ENCODE measurements around the gene IRF4.

Gene IRF4

GRCh38 chr6:381742-382461 lies 9.7 kb upstream of the IRF4 start:
- no peak for DNase-seq (ENCODE audit: low read depth, low spot score)

- DNase-seq (ENCODE audit: low read depth, low spot score), result no peak
These were observed 8.4 kb upstream of the IRF4 start for GRCh38 chr6:382883-383810.

- DNase-seq (ENCODE audit: low read depth, low spot score), result no peak
These were observed 7.7 kb upstream of the IRF4 start for GRCh38 chr6:383856-384255.

DNA sequence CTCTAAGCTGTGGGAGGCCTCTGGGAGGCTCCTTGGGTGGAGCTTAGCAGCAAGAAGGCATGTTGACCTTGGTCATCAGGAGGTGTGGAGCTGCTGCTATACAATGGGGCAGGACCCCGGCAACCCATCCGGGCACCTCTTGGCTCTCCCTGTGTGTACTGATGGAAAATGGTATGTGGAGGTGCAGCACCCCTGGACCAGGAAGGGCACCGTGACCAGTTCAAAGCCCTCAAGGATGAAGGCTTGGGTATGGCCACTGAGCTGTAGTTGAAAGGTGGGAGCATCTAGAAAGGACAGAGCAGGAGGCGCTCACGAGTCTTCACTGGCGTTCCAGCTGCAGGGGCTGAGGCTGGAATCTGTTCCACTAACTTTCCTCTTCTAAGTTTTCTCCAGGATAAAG lies 6.7 kb upstream of the IRF4 start:
- no peak for DNase-seq (ENCODE audit: low read depth, low spot score)

- no peak for DNase-seq (ENCODE audit: low read depth, low spot score)
These were observed 5.9 kb upstream of the IRF4 start for GRCh38 chr6:385614-386013.

- no peak for DNase-seq (ENCODE audit: low read depth, low spot score)
These were observed 4.8 kb upstream of the IRF4 start for GRCh38 chr6:386688-387266.

DNA sequence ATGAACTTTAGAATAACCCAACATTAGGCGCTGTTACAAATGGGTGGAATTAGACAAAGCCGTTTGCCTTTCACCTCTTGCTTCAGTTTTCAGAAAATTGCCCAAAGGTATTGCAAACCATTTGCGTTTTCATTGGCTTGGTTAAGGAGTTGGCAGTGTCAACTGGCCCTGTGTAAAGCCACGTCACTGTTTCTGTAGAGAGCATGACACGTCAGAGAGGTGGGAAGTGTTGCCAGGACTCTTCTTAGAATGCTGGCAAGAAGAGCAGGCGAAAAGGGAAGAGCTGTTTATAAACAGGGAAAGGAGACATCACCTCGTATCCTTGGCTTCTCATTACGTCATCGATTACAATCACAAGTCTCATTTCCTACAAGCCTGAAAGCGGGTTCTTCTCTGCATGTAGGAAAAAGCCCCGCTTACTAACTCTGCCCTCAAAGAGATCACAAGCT lies 4.2 kb upstream of the IRF4 start:
- no peak for DNase-seq (ENCODE audit: low read depth, low spot score)

DNA sequence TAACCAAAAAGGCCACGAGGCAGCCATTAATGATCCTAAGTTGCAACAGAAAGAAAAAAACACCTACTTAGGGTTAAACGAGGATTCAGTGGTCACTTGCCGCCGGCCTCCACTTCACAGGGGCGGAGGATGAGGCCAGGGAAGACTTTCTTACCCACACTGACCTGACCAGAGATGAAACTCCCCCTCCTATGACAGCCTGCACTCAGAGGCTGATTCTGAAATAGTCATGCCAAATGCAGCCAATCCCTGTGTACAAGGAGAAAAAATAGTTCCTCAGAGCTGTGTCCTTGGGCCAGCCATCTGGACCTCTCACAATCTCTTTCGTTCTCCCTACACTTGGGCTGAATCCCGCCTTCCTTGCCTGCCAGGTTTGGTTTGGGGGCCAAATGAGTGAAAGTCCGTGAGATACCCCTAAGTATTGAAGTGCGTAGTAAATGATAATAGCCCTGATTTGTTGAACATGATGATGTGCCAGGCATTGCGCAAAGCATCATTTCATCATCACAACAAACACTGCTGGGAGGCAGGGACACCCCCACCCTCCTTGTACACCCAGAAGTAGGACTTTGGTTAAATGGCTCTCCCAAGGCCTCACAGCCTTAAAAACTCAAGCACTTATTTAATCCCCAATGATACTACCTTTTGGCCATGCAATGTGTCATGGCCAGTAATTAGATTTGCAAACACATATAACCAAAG lies 3.2 kb upstream of the IRF4 start:
- no peak for DNase-seq (ENCODE audit: low read depth, low spot score)

GRCh38 chr6:389143-389542 lies 2.4 kb upstream of the IRF4 start:
- no peak for DNase-seq (ENCODE audit: low read depth, low spot score)

DNA sequence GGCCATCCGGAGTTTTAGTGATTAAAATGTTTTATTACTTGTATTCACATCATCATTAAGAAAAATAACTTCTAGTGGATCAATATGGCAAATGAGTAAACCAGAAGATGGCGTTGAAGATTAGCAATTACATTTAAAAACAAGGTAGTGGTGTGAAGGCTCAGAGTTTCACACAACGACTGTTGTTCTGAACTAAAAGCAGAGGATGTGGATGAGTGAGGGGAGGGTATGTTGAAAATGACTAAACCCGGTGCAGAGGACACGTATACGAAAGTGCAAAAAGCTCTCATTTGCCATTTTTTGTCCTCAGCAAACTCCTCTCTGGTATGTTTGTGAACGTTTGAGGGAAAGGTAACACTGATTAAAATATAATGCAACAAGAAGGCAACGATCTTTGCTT lies 1.9 kb upstream of the IRF4 start:
- DNase-seq (ENCODE audit: low read depth, low spot score), result no peak

DNA sequence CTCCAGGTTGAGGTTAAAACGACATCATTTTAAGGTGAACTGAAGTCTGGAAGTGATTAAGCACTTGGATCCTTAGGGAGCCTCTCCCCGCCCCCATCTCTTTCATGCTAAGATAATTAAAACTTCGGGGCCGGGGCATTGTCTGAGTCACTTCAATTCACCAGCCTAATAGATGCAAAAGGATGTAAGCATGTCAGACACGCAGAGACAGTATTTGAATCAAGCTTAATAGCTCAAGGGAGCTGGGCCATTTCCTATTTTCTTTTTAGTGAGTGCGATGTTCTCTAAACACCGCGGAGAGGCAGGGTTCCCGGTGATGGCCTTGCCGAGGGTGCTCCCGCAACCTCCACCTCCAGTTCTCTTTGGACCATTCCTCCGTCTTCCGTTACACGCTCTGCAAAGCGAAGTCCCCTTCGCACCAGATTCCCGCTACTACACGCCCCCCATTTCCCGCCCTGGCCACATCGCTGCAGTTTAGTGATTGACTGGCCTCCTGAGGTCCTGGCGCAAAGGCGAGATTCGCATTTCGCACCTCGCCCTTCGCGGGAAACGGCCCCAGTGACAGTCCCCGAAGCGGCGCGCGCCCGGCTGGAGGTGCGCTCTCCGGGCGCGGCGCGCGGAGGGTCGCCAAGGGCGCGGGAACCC lies 516 bp upstream of the IRF4 start:
- no peak for DNase-seq (ENCODE audit: low read depth, low spot score)

DNA sequence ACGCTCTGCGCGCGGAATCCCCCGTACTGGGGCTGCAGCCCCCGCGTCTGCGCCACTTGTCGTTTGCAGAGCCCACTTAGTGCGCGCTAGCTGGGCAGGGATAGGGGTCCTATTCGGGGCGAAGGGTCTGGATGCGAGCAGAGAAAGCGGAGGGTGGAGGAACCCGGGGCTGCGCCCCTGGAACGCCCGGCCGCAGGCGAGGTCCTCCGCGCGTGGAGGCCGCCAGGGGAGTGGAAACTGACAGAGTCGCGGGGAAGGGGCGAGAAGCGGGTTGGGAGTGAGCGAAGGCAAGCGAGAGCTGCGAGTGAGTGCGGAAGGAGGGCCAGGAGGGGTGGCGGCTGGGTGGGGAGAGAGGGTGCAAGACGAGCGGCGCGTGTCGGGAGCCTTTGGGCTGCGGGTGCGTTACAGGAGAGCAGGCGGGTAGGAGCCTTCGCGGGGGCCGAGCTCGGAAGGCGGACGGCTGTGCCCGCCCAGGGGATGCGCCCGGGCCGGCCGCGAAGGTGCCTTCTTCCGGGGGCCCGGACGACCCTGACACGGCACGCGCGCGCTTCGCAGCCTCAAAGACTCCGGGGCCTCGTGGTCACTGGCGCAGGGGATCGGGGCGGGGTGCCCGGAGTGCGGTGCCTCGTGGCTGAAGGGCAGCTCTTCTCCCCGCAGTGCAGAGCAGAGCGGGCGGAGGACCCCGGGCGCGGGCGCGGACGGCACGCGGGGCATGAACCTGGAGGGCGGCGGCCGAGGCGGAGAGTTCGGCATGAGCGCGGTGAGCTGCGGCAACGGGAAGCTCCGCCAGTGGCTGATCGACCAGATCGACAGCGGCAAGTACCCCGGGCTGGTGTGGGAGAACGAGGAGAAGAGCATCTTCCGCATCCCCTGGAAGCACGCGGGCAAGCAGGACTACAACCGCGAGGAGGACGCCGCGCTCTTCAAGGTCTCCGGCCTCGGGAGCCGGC lies 1.2 kb downstream of the IRF4 start:
- no peak for DNase-seq (ENCODE audit: low read depth, low spot score)

GRCh38 chr6:393391-394221 lies 2.1 kb downstream of the IRF4 start:
- DNase-seq (ENCODE audit: low read depth, low spot score), result no peak

DNA sequence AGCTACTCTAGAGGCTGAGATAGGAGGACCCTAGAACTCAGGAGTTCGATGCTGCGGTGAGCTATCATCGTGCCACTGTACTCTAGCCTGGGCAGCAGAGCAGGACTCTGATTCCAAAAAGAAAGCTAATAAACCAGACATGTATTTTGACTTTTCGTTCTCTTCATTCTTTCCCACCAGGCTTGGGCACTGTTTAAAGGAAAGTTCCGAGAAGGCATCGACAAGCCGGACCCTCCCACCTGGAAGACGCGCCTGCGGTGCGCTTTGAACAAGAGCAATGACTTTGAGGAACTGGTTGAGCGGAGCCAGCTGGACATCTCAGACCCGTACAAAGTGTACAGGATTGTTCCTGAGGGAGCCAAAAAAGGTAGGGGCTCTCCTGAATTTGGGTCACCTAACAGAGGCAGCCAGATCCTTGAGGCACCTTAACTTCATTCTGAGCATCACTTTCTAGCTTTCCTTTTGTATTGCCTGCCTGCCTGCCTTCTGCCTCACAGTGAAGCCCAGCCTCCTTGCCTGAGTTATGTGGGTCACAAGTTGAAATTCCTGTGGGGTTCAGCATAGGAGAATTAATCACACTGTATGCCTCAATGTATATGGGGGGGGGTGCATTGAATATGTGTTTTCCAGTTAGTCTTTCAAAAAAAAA lies 3.2 kb downstream of the IRF4 start:
- DNase-seq (ENCODE audit: low read depth, low spot score), result no peak

- no peak for DNase-seq (ENCODE audit: low read depth, low spot score)
These were observed 4.0 kb downstream of the IRF4 start for GRCh38 chr6:395432-396125.

- no peak for DNase-seq (ENCODE audit: low read depth, low spot score)
These were observed 4.6 kb downstream of the IRF4 start for GRCh38 chr6:396126-396520.

DNA sequence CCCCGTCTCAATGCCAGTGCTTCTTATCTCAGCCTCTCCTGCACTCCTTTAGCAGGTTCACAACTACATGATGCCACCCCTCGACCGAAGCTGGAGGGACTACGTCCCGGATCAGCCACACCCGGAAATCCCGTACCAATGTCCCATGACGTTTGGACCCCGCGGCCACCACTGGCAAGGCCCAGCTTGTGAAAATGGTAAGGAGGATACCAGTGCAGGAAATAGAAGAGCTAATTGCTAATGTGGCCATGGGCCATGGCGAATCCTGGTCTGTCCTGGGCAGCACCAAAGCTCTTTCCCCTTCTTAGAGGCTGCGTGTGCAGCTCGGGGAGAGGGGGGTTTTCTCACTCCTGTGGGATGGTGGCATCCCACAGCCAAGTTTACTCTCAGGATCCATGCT lies 5.5 kb downstream of the IRF4 start:
- DNase-seq (ENCODE audit: low read depth, low spot score), result no peak

DNA sequence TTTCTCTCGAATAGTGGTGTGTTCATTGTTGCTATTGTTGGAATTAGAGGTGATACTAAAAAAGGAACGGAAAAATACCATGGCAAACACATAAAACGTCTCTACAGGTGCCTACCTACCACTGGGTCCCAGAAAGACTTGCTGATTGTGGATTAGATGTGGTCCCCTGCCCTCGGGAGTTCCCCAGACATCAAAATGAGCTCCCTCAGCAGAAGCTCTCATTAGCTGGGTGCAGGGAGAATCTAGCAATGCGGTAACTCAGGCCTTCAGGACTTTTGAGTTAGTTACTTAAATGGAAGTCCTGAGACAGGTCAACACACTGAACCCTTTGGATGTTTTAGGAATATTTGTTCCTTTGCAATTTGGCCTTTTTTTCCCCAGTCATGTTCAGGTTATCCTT lies 6.1 kb downstream of the IRF4 start:
- no peak for DNase-seq (ENCODE audit: low read depth, low spot score)
